GM19463 (cell line): ENCODE measurements around the gene ANXA5.
"Not testable (repeated sequence)": the region's sequence is repeated elsewhere in the genome, so short reads cannot be mapped to it uniquely, and the experiment has no call there.

Experiments used
- ATAC-seq: cut with Tn5 transposase; IDR thresholded peaks from one replicate; pipeline ENCODE4 v1.9.1; 2021; ENCODE audit warnings: mild to moderate bottlenecking, moderate library complexity; ENCODE audit not compliant: unreplicated experiment

ANXA5 gene

DNA sequence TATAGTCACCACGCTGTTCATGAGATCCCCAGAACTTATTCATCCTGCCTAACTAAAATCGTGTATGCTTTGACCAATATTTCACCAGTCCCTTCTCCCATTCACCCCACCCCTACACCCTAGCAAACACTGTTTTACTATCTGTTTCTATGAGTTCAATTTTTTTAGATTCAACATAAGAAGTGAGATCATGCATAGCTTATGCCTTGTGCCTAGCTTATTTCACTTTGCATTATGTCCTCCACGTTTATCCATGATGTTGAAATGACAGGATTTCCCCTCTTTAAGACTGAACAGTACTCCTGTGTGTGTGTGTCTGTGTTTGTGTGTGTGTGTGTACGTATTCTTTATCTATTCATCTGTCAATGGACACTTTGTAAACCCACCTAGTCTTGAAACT lies 16.8 kb downstream of the ANXA5 start:
- no peak for ATAC-seq

- no peak for ATAC-seq
These were observed 17.5 kb downstream of the ANXA5 start for GRCh38 chr4:121679267-121679666.

DNA sequence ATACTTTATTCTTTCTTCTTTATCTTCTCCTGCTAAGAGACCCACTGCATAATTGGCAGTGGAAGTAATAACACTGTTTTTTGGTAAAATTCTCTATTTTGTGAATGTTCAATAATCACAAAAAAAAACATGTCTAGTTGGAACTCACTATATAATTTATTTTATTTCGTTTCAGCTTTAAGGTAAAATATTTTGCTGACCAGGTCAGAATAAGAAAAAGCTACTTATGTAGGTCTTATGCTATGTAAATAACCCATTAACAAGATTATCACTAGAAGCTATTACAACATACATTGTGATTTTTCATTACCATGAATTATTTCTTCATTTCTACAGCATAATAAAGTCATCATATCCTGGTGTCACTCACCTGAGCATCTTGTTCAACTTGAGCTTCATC lies 19.3 kb downstream of the ANXA5 start:
- no peak for ATAC-seq

DNA sequence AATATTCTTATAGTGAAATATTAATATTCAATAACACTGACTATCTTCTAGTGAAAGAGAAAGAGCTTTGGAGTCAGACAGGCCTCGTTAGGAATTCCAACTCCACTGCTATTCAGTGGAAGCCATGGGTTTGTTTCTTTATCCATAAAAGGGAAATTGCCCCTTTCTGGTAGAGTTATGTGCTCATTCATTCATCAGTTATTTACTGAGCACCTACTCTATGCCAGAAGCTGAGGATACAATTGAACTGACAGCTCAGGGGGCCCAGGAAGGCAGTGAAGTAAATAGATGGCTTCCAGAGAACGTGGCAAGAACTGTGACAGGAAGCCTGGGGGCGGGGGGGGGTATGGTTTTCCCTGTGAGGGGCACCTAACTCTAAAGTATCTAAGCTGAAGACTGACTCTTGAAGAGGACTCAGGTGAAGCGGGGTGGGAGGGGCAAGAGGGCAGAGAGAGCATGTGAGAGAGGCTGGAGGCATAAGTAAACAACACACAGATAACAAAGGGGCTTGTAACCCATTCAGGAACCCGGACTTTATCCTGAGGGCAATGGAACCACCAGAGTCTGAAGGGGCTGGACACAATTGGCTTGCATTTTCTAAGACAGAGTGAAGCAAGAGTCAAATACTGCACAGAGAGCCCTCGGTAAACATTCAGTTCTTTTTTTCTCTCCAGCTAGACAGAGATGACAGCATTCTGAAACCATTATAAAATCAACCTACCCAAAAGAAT lies 20.3 kb downstream of the ANXA5 start:
- ATAC-seq: no peak

DNA sequence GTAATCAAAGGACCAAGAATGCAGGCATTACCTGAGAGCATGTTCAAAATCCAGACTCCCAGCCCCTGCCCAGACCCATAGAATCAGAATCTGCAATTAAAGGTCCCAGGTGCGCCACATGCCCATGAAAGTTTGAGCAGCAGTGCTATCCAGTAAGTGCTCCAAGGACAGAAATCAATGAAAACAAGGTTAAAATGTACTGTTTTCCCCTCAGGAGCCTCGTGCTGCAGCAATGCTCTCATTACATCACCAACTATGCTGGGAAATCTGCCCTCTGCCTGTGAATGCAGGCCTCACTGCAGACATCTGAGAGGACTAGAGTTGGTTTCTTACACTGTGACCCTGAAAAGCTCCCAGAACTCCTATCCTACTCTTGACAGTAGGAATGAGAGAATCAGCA lies 21.1 kb downstream of the ANXA5 start:
- ATAC-seq: no peak

- ATAC-seq: no peak
These were observed 22.1 kb downstream of the ANXA5 start for GRCh38 chr4:121674696-121675095.

- ATAC-seq: no peak
These were observed 22.6 kb downstream of the ANXA5 start for GRCh38 chr4:121674191-121674590.

DNA sequence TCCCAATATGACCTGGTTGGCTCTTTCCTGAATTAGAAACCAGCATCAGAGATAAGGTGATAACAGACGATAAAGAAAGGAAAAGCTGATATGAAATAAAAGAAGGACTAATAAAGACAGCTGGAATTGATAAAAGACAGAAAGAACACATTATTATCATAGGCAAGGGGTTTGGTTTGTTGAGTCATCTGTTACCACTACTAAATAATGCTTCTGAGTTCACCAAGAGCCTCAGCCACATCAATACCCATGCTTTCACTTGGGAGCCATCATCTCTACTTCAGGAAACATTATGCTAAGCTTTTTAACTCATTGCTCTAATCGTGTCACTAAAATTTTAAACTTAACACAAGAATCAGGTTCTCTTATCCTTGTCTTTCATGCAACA lies 27.6 kb downstream of the ANXA5 start:
- ATAC-seq: no peak

- ATAC-seq: no peak
These were observed 28.2 kb downstream of the ANXA5 start for GRCh38 chr4:121668368-121669162.

GRCh38 chr4:121666091-121666679 lies 30.6 kb downstream of the ANXA5 start:
- no peak for ATAC-seq

DNA sequence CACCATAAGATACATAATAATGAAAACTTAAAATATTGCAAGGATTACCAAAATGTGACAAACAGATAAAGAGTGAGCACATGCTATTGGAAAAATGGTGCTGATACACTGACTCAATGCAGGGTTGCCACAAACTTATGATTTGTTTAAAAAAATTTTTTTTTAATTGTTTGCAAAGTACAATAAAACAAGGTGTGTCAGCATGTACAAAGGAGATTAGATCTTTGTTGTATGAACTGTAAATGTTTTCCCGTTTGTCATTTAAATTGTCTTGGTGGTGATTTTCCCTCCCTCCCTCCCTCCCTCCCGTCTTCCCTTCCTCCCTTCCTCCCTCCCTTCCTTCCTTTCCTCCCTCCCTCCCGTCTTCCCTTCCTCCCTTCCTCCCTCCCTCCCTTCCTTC lies 31.4 kb downstream of the ANXA5 start:
- ATAC-seq: no peak

- ATAC-seq: no peak
These were observed 34.6 kb downstream of the ANXA5 start for GRCh38 chr4:121662225-121662624.

- not testable (repeated sequence) for ATAC-seq
These were observed 36.4 kb downstream of the ANXA5 start for GRCh38 chr4:121660175-121660933.

DNA sequence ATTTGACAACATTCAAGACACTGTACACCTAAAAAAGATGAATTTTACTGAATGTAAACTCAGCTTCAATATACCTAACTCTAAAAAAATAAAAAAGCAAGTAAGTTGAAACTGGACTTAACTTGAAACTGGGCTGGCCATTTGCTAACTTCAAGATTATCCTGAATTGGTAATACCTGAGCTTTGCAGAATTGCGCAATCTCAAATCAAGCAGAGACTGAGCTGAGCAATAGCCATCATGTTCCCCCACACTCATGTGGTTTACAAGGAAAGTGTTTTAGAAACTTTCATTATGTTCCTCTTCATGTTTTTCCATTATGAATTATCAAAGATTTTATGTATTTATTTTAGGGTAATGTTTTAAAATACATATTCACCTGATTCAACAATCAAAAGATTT lies 38.7 kb downstream of the ANXA5 start:
- no peak for ATAC-seq

DNA sequence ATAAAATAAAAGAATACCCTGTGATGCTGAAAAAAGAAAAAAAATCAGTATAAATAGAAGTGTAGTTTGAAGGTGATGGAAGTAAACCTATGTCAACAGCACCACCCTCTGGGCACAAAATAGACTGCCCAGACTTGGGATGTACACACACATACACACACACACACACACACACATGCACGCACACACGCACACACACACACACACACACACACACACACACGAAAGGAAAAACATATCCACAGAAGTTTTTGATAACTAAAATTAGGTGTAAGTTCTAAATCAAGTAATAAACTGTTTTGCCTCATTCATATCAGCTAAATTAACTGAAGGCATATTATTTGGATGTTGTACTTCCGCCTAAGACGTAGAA lies 40.5 kb downstream of the ANXA5 start:
- ATAC-seq: peak; percentile 36

DNA sequence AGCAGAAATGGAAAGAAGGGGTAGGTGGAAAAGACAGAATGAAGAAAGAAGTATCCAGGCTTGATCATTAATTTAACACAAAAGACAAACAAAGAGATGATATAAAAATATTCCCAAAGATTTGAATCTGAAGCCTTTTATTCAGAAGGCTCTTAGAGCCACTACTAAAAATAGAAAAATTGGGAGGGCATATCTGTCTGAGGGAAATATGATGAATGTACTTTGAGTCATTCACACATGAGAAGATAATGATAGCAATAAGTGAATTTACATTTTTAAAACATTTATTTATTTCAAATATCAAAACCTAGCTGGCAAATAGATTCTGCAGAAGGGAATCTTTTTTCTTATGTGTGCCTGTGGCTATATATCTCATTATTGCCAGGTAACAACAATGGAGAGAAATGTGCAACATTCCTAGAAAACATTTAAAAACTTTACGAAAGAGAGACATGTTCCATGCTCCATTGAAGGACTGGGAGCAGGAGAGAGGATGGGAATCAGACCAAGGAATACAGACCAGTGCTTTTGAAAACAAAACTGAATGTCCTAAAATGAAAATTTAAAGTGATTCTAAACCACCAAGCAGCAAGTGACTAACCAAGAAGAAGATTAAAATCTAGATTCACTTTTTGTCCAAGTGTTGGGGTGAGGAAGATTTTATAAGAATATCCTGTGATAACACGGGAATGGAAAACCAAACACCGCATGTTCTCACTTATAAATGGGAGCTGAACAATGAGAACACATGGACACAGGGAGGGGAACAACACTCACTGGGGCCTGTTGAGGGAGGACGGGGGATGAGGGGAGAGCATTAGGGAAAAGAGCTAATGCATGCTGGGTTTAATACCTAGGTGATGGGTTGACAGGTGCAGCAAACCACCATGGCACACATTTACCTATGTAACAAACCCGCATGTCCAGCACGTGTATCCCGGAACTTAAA lies 41.2 kb downstream of the ANXA5 start:
- ATAC-seq: peak; percentile 5

GRCh38 chr4:121654738-121655137 lies 42.0 kb downstream of the ANXA5 start:
- ATAC-seq: peak; percentile 77

DNA sequence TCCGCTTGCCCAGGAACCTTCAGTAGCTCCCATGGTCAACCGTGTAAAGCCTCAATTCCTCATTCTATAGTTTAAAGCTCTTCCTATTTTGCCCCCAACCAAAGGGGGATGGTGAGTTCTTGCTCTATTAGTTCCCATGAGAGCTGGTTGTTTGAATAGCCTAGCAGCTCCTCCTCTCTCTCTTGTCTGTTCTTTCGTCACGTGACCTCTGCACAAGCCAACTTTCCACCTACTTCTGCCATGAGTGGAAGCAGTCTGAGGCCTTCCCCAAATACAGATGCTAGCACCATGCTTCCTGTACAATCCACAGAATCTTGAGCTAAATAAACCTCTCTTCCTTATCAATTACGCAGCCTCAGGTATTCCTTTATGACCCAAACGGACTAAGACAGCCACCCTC lies 42.8 kb downstream of the ANXA5 start:
- no peak for ATAC-seq

DNA sequence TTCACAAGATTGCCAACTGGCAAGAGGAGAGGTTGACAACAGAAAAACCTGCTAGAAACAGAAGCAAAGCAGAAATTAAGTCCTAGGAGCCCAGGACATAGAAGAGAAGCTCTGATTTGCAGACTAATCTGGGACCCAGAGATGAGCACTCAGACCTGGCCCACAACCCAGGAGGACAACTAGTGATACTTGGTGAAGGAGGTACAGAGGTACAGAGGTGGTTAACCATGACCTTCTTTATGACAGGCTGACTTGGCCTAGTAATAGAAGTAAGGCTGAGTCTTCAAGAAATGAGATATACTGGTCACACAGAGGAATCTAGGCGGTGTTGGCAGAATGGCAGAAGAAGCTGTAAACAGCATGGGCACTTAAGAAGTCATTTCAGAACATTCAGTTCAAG lies 43.6 kb downstream of the ANXA5 start:
- no peak for ATAC-seq

DNA sequence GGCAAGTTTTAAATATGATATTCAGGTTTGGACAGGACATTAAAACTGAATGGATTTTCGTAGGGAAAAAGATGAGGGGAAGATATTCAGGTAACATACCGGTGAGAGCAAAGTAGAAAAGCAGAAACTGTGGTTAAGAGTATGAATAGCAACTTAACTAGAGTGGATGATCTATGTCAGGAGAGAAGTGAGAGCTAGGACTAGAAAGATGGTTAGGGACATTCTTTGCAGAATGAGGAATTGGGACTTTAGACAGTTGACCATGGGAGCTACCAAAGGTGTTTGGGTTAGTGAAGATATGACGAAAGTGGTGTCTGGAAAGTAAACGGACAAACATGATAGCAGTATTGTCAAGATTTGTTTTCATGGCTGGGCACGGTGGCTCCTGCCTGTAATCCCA lies 45.2 kb downstream of the ANXA5 start:
- ATAC-seq: no peak
